Measurements from ENCODE around the gene PUDP. TPM values are rescaled to one million over a fixed set of nuclear protein-coding genes. Genes with fewer than 3 reads are reported as not detected.

Gene PUDP
- total and polyA plus RNA-seq, 2 experiments from 2014 or later: 22.6 to 32.8 TPM

- H3K4me2 ChIP-seq: no peak overlapping the region
- 77% methylated on average over 8 of the region's 8 CpGs for WGBS (ENCODE audit: low lambda C conversion rate, missing lambda C conversion rate)
- no peak overlapping the region for H2AFZ ChIP-seq
- no peaks in the 10 kb centered on the region for H3K9me2 ChIP-seq (replicated peaks; ENCODE audit: insufficient read depth)
- TF ChIP-seq, protein P1, sequence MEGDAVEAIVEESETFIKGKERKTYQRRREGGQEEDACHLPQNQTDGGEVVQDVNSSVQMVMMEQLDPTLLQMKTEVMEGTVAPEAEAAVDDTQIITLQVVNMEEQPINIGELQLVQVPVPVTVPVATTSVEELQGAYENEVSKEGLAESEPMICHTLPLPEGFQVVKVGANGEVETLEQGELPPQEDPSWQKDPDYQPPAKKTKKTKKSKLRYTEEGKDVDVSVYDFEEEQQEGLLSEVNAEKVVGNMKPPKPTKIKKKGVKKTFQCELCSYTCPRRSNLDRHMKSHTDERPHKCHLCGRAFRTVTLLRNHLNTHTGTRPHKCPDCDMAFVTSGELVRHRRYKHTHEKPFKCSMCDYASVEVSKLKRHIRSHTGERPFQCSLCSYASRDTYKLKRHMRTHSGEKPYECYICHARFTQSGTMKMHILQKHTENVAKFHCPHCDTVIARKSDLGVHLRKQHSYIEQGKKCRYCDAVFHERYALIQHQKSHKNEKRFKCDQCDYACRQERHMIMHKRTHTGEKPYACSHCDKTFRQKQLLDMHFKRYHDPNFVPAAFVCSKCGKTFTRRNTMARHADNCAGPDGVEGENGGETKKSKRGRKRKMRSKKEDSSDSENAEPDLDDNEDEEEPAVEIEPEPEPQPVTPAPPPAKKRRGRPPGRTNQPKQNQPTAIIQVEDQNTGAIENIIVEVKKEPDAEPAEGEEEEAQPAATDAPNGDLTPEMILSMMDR (IDR thresholded peaks at IDR 0.05; ENCODE audit: poor library complexity): no peak
- TF ChIP-seq EZH2phosphoT487 (IDR thresholded peaks at IDR 0.05; ENCODE audit: low read depth, severe bottlenecking, unreplicated experiment) (no peak), EZH2 (IDR thresholded peaks at IDR 0.05; ENCODE audit: borderline replicate concordance) (no peak)
- H3K9me3 ChIP-seq (ENCODE audit: low read depth): no peaks in the 10 kb centered on the region
- DNase-seq (ENCODE audit: low spot score): no peak
- no peaks in the 10 kb centered on the region for H4K20me1 ChIP-seq (ENCODE audit: insufficient read depth, poor library complexity, severe bottlenecking)
- no peaks in the 10 kb centered on the region for H3K36me3 ChIP-seq (replicated peaks; ENCODE audit: insufficient read depth, low read depth)
- H3K79me2 ChIP-seq: no peaks in the 10 kb centered on the region
- H3K4me1 ChIP-seq (ENCODE audit: insufficient read depth): no peaks in the 10 kb centered on the region
- H3K27ac ChIP-seq: no peak overlapping the region
- H3K27me3 ChIP-seq: no peaks in the 10 kb centered on the region
- no peak overlapping the region for H3K4me3 ChIP-seq
These were observed 82.5 kb downstream of the PUDP start for GRCh38 chrX:7065473-7065872.

DNA sequence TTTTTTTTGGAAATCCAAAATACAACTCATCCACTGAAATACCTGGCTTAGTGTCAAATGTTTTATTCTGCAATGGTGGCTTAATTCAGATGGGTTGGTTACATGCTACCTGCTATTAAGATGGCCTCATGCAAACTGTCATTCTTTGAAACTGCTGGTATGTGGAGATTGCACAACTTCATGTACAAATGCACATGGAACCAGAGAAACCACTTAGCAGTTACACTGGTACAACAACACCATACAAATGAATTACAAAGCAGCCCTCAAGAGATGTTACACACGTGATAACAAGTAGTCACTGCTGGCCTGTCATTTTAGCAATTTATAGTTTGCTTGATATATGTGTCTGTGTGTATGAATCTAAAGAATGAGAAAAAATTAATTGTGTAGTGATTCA is 85.0 kb downstream of the PUDP start:
- no peaks in the 10 kb centered on the region for H3K4me1 ChIP-seq (ENCODE audit: insufficient read depth)
- 59% methylated on average over 1 of the region's 1 CpG for WGBS (ENCODE audit: low lambda C conversion rate, missing lambda C conversion rate)
- H3K4me2 ChIP-seq: no peak overlapping the region
- DNase-seq (ENCODE audit: low spot score): no peak
- no peaks in the 10 kb centered on the region for H3K9me3 ChIP-seq (ENCODE audit: low read depth)
- H2AFZ ChIP-seq: no peak overlapping the region
- TF ChIP-seq, protein P1 (IDR thresholded peaks at IDR 0.05; ENCODE audit: poor library complexity): no peak
- no peak for TF ChIP-seq EZH2phosphoT487 (IDR thresholded peaks at IDR 0.05; ENCODE audit: low read depth, severe bottlenecking, unreplicated experiment)
- no peak for TF ChIP-seq EZH2 (IDR thresholded peaks at IDR 0.05; ENCODE audit: borderline replicate concordance)
- H3K27me3 ChIP-seq: no peaks in the 10 kb centered on the region
- H3K9me2 ChIP-seq (replicated peaks; ENCODE audit: insufficient read depth): no peaks in the 10 kb centered on the region
- no peaks in the 10 kb centered on the region for H3K79me2 ChIP-seq
- no peak overlapping the region for H3K4me3 ChIP-seq
- no peaks in the 10 kb centered on the region for H4K20me1 ChIP-seq (ENCODE audit: insufficient read depth, poor library complexity, severe bottlenecking)
- no peak overlapping the region for H3K27ac ChIP-seq
- H3K36me3 ChIP-seq (replicated peaks; ENCODE audit: insufficient read depth, low read depth): no peaks in the 10 kb centered on the region

DNA sequence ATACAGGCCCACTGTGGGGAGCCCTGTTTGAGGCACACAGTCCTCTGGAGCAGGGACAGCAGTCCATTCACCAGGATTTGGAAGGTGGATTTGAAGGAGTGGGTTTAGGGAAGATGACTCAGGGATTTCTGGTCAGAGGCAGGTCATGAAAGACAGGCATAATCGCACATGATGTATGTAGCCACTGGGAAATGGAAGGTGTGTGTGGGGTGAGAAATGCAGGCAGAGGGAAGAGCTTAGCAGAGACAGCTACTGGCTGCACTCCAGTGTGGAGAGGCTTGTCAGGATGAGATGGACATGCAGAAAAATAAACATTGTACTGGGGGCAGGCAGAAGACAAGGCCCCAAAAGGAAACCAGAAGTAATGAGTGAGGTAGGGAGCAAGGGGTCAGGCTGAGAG is 85.7 kb downstream of the PUDP start:
- Histone ChIP-seq H3K4me3 (no peak overlapping the region), H4K20me1 (ENCODE audit: insufficient read depth, poor library complexity, severe bottlenecking) (no peaks in the 10 kb centered on the region), H3K36me3 (replicated peaks; ENCODE audit: insufficient read depth, low read depth) (no peaks in the 10 kb centered on the region), H3K9me2 (replicated peaks; ENCODE audit: insufficient read depth) (no peaks in the 10 kb centered on the region), H3K9me3 (ENCODE audit: low read depth) (no peaks in the 10 kb centered on the region), H3K27me3 (no peaks in the 10 kb centered on the region), H3K4me2 (no peak overlapping the region), H2AFZ (no peak overlapping the region), H3K79me2 (no peaks in the 10 kb centered on the region), H3K27ac (no peak overlapping the region), H3K4me1 (ENCODE audit: insufficient read depth) (no peaks in the 10 kb centered on the region)
- DNase-seq (ENCODE audit: low spot score): no peak
- TF ChIP-seq EZH2 (IDR thresholded peaks at IDR 0.05; ENCODE audit: borderline replicate concordance) (no peak), EZH2phosphoT487 (IDR thresholded peaks at IDR 0.05; ENCODE audit: low read depth, severe bottlenecking, unreplicated experiment) (no peak)
- TF ChIP-seq, protein P1 (IDR thresholded peaks at IDR 0.05; ENCODE audit: poor library complexity): no peak
- 75% methylated on average over 1 of the region's 1 CpG for WGBS (ENCODE audit: low lambda C conversion rate, missing lambda C conversion rate)

- no peak for DNase-seq (ENCODE audit: low spot score)
- no peaks in the 10 kb centered on the region for H4K20me1 ChIP-seq (ENCODE audit: insufficient read depth, poor library complexity, severe bottlenecking)
- H3K4me1 ChIP-seq (ENCODE audit: insufficient read depth): no peaks in the 10 kb centered on the region
- H3K4me2 ChIP-seq: no peak overlapping the region
- H3K79me2 ChIP-seq: no peaks in the 10 kb centered on the region
- H3K36me3 ChIP-seq (replicated peaks; ENCODE audit: insufficient read depth, low read depth): no peaks in the 10 kb centered on the region
- H3K9me3 ChIP-seq (ENCODE audit: low read depth): no peaks in the 10 kb centered on the region
- WGBS (ENCODE audit: low lambda C conversion rate, missing lambda C conversion rate): 53% methylated on average over 2 of the region's 2 CpGs
- TF ChIP-seq EZH2 (IDR thresholded peaks at IDR 0.05; ENCODE audit: borderline replicate concordance): no peak
- TF ChIP-seq, protein P1 (IDR thresholded peaks at IDR 0.05; ENCODE audit: poor library complexity): no peak
- no peak for TF ChIP-seq EZH2phosphoT487 (IDR thresholded peaks at IDR 0.05; ENCODE audit: low read depth, severe bottlenecking, unreplicated experiment)
- H2AFZ ChIP-seq: no peak overlapping the region
- no peak overlapping the region for H3K4me3 ChIP-seq
- no peaks in the 10 kb centered on the region for H3K27me3 ChIP-seq
- H3K9me2 ChIP-seq (replicated peaks; ENCODE audit: insufficient read depth): no peaks in the 10 kb centered on the region
- no peak overlapping the region for H3K27ac ChIP-seq
These were observed 86.5 kb downstream of the PUDP start for GRCh38 chrX:7061429-7061828.
